GM19468 (cell line): ENCODE data around the gene TPRX1.
"Not testable (repeated sequence)": the region's sequence is repeated elsewhere in the genome, so short reads cannot be mapped to it uniquely, and the experiment has no call there.

ENCODE experiments used
- ATAC-seq: cut with Tn5 transposase; IDR thresholded peaks from one replicate; pipeline ENCODE4 v1.9.1; 2021; ENCODE audit warnings: mild to moderate bottlenecking, moderate library complexity, moderate number of reproducible peaks; ENCODE audit not compliant: unreplicated experiment; ENCODE audit errors: extremely low read depth

TPRX1 gene

GRCh38 chr19:47802521-47803043, 1.8 kb downstream of the TPRX1 start:
- no peak for ATAC-seq

DNA sequence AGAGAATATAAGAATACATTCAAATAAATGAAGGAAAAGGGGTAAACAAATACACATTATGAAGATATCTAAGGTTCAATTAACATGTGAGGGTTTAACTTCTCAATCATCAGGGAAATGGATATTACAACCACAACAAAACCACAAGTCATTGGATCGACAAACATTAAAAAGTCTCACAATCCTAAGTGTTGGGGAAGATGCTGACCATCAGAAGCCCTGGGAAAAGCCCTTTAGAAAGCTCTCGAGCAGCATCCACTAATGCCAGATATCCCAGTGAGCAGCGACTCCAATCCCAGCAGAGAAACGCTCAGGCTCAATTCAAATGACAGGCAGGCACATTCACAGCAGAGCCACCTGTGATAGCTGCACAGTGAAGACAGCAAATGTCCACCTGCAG, 3.1 kb downstream of the TPRX1 start:
- no peak for ATAC-seq

- ATAC-seq: no peak
Observed at GRCh38 chr19:47798904-47799266, 5.5 kb downstream of the TPRX1 start.

DNA sequence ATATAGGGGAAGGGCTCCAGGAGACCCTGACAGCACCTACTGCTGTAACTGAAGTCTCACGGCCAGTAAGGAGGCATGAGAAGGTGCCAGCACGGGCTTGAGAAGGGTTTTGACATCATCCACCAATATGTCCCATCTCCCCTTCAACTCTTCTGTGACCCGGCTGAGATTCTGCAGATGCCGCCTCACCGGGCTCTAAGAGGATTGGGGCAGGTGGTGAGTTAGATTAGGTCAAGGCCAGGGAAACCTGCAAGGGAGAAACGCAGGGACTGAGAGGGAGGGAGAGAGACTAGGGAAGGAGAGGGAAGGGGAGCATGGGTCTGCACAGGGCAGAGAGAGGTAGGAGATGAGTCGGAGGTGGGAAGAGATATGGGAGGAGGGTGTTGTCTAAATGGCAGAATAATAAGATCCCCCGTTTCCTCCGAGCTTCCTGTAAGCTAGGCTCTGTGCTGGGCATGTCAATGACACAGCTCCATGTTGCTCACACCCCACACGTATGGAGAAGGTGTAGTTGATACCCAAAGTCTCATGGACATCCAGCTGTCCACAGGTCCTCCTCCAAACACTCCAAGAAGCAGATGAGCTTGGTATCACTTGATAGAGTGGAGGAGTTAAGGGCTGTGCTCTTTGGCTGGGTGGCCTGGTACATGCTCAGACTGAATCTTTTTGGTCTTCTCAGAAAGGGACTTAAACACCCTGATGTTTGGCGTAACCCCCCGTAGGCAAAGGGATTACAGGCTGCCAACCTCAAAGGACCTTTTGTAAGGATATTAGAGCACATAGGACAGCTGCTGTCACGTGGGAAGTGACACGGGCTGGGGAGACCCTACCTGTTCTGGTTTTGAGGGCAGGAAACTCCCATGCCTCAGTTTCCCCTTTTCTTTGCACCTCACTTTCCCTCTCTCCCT, 6.1 kb downstream of the TPRX1 start:
- no peak for ATAC-seq

DNA sequence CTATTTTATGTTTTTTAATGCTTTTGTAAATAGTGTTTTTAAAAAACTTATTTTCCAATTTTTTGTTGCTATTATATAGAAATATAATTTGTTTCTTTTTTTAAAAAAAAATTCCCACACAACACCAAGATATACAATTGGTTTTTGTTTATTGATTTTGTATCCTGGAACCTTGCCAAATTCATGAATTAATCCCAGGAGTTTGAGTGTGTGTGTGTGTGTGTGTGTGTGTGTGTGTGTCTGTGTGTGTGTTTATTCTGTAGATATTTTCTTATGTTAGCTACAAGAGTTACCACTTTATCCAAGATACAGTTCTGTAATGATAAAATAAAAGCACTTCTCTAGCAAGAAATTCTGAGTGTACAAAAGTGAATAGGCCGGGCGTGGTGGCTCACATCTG, 7.6 kb downstream of the TPRX1 start:
- ATAC-seq: no peak

- ATAC-seq: no peak
Observed at GRCh38 chr19:47794526-47794925, 9.8 kb downstream of the TPRX1 start.

GRCh38 chr19:47792616-47793015, 11.7 kb downstream of the TPRX1 start:
- ATAC-seq: no peak

GRCh38 chr19:47790398-47790814, 13.9 kb downstream of the TPRX1 start:
- no peak for ATAC-seq

DNA sequence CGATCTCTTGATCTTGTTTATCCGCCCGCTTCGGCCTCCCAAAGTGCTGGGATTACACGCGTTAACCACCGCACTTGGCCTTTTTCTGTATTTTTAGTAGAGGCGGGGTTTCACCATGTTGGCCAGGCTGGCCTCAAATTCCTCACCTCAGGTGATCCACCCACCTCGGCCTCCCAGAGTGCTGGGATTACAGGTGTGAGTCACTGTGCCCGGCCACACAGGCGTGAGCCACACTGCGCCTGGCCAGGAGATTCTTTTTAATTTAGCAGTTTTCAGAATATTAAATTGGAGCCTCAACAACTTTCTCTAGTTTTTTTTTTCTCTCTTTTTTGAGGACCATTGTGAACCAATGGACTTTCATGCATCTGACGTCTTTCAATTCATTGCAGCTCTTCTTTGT, 14.5 kb downstream of the TPRX1 start:
- ATAC-seq: not testable (repeated sequence)

GRCh38 chr19:47787307-47787706, 17.0 kb downstream of the TPRX1 start:
- not testable (repeated sequence) for ATAC-seq

GRCh38 chr19:47786566-47786965, 17.8 kb downstream of the TPRX1 start:
- no peak for ATAC-seq

DNA sequence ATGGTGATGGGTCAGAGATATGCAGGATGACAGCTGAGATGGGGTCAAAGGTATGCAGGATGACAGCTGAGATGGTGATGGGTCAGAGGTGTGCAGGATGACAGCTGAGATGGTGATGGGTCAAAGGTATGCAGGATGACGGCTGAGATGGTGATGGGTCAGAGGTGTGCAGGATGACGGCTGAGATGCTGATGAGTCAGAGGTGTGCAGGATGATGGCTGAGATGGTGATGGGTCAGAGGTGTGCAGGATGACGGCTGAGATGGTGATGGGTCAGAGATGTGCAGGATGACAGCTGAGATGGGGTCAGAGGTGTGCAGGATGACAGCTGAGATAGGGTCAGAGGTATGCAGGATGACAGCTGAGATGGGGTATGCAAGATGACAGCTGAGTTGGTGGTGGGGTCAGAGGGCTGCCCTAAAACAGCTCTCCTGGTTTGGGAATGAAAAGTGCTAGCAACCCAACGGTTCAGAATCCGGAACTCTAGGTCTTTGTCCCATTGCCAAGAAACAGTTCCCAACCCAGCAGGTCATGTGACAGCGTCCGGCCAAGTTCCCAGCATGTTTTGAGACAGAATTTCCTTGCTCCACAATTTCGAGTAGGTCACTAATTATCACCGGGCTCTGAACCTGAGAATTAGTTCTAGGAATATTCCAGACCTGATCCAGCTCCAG, 22.6 kb downstream of the TPRX1 start:
- ATAC-seq: no peak

DNA sequence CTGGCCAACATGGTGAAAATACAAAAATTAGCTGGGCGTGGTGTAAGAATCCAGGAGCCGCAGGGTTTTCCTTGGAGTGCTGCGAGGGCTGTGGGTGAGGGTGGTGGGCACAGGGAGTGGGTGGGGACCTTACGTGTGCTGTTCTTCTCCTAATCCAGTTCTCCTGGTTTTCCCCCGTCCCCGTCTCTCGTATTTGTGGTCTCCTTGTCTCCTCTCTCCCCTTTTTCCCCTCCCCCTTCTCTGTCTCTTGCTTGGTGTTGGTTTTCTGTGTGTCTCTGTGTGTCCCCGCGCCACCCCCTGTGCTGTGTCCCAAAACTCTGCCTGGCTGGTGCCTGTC, 24.2 kb downstream of the TPRX1 start:
- no peak for ATAC-seq

DNA sequence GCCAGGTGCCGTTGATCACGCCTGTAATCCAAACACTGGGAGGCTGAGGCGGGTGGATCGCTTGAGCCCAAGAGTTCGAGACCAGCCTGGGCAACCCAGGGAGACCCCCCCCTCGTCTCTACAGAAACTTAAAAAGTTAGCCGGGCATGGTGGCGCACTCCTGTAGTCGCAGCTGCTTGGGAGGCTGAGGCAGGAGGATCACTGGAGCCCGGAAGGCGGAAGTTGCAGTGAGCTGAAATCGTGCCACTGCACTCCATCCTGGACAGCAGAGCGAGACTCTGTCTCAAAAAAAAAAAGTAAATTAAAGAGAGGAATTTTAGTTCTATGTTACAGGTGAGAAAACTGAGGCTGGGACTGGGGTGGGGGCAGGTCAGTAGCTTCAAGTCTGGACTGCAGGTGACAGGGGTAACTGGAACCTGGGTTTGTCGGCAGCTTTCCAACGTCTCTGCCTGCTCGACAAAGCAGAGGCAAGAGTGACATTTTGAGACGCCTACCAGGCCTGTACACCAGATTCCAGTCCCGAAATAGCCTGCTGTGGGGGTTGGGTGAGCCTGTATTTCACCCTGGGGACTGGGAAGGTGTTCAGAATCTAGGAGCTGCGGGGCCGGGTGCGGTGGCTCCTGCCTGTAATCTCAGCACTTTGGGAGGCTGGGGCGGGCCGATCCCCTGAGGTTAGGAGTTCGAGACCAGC, 24.7 kb downstream of the TPRX1 start:
- no peak for ATAC-seq

DNA sequence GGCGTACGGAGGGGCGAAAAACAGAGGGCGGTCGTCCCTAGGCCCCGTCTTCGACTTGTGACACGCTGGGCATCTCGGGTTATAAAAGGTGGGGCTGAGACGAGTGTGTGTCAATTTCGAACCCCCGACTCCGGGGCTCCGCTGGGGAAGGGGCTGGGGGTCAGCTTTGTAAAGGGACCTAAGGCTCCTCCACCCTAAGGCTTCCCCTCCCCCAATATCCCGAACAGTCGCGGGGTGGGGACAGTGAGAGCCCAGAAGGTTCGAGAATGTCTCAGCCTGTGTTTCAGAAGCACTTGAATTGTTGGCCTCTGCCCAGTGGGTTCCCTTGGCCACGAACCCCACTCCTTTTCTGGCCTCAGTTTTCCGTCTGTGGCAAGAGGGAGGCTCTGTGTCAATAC, 25.4 kb downstream of the TPRX1 start:
- no peak for ATAC-seq

- ATAC-seq: no peak
Observed at GRCh38 chr19:47778049-47778953, 26.1 kb downstream of the TPRX1 start, which contains the start of gene SELENOW. SELENOW (plus strand) TSS chr19:47778703; CDS start chr19:47778786, 83 bp downstream.

- not testable (repeated sequence) for ATAC-seq
Observed at GRCh38 chr19:47777245-47778048, 26.9 kb downstream of the TPRX1 start.

DNA sequence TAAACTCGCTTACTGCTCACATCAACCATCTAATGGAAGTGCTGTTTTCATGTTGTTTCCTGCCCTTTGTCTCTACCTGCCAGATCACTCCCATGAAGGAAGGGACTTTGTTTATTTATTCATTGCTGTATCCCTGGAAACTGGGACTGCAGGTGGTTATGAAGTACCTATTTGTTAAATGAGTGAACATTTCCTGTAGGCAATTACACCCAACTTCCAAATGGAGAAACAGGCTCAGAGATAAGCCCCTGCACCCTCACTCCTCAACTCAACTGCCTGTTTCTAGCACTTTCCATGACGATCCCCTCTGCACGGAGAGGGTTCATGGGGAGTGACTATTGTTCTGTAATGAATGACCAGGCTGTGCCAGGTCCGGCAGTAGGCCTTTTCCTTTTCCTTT, 27.8 kb downstream of the TPRX1 start:
- no peak for ATAC-seq

GRCh38 chr19:47771291-47771690, 33.1 kb downstream of the TPRX1 start:
- not testable (repeated sequence) for ATAC-seq
